ENCODE results near the gene TMEM269. TPM values are rescaled to one million over a fixed set of nuclear protein-coding genes. Genes with fewer than 3 reads are reported as not detected.

TMEM269 gene
- total RNA-seq, 1 experiment from 2014 or later: 1.7 TPM

- H3K27ac ChIP-seq (ENCODE audit: low read depth, low read length, poor library complexity, severe bottlenecking): no peak overlapping the region
- ChIA-PET POLR2A (ENCODE audit: low non-redundant PET) (no interaction called here), CTCF (no interaction called here)
- BruUV-seq (replicated peaks): no TSS peak
- H3K27me3 ChIP-seq (replicated peaks; ENCODE audit: insufficient read depth, low read depth, low read length, poor library complexity): no peaks in the 10 kb centered on the region
- peaks cover 8% of the 10 kb centered on the region for H3K36me3 ChIP-seq (ENCODE audit: insufficient read depth, low read length, poor library complexity, severe bottlenecking)
- TF ChIP-seq EZH2 (IDR thresholded peaks at IDR 0.05; ENCODE audit: borderline replicate concordance, low read depth, low read length, poor library complexity, severe bottlenecking) (no peak), CTCF (conservative IDR thresholded peaks at IDR 0.05; ENCODE audit: low read depth, low read length) (no peak)
- no peaks in the 10 kb centered on the region for H3K9me3 ChIP-seq (ENCODE audit: low read depth, low read length, poor library complexity, severe bottlenecking)
- DNase-seq (ENCODE audit: low spot score): no peak
- intact Hi-C loops (cut with micrococcal nuclease; ENCODE audit: unreplicated experiment): no loop called here
- H3K4me3 ChIP-seq (ENCODE audit: low read depth, low read length, poor library complexity, severe bottlenecking): no peak overlapping the region
- H3K4me1 ChIP-seq (ENCODE audit: insufficient read depth, low read length, poor library complexity, severe bottlenecking): no peaks in the 10 kb centered on the region
These were observed 1.3 kb downstream of the TMEM269 start for GRCh38 chr1:42786097-42786496.

- Histone ChIP-seq H3K27ac (ENCODE audit: low read depth, low read length, poor library complexity, severe bottlenecking) (no peak overlapping the region), H3K4me3 (ENCODE audit: low read depth, low read length, poor library complexity, severe bottlenecking) (no peak overlapping the region), H3K9me3 (ENCODE audit: low read depth, low read length, poor library complexity, severe bottlenecking) (no peaks in the 10 kb centered on the region), H3K4me1 (ENCODE audit: insufficient read depth, low read length, poor library complexity, severe bottlenecking) (no peaks in the 10 kb centered on the region), H3K27me3 (replicated peaks; ENCODE audit: insufficient read depth, low read depth, low read length, poor library complexity) (no peaks in the 10 kb centered on the region), H3K36me3 (ENCODE audit: insufficient read depth, low read length, poor library complexity, severe bottlenecking) (peaks cover under 1% of the 10 kb centered on the region)
- TF ChIP-seq EZH2 (IDR thresholded peaks at IDR 0.05; ENCODE audit: borderline replicate concordance, low read depth, low read length, poor library complexity, severe bottlenecking): no peak
- no peak for TF ChIP-seq CTCF (conservative IDR thresholded peaks at IDR 0.05; ENCODE audit: low read depth, low read length)
- intact Hi-C loops (cut with micrococcal nuclease; ENCODE audit: unreplicated experiment): no loop called here
- ChIA-PET CTCF (no interaction called here), POLR2A (ENCODE audit: low non-redundant PET) (no interaction called here)
- no TSS peak for BruUV-seq (replicated peaks)
- no peak for DNase-seq (ENCODE audit: low spot score)
These were observed 3.2 kb downstream of the TMEM269 start for GRCh38 chr1:42788021-42788420.

- H3K36me3 ChIP-seq (ENCODE audit: insufficient read depth, low read length, poor library complexity, severe bottlenecking): no peaks in the 10 kb centered on the region
- H3K27ac ChIP-seq (ENCODE audit: low read depth, low read length, poor library complexity, severe bottlenecking): no peak overlapping the region
- TF ChIP-seq CTCF (conservative IDR thresholded peaks at IDR 0.05; ENCODE audit: low read depth, low read length) (no peak), EZH2 (IDR thresholded peaks at IDR 0.05; ENCODE audit: borderline replicate concordance, low read depth, low read length, poor library complexity, severe bottlenecking) (no peak)
- H3K27me3 ChIP-seq (replicated peaks; ENCODE audit: insufficient read depth, low read depth, low read length, poor library complexity): no peaks in the 10 kb centered on the region
- no peak overlapping the region for H3K4me3 ChIP-seq (ENCODE audit: low read depth, low read length, poor library complexity, severe bottlenecking)
- ChIA-PET CTCF (interaction anchor here (0.8 kb wide), 1 partner anchor 14 kb away, joined by 3 read pairs; no protein-coding TSS in a partner anchor), POLR2A (ENCODE audit: low non-redundant PET) (no interaction called here)
- intact Hi-C loops (cut with micrococcal nuclease; ENCODE audit: unreplicated experiment): no loop called here
- DNase-seq (ENCODE audit: low spot score): no peak
- BruUV-seq (replicated peaks): no TSS peak
- H3K4me1 ChIP-seq (ENCODE audit: insufficient read depth, low read length, poor library complexity, severe bottlenecking): no peaks in the 10 kb centered on the region
- H3K9me3 ChIP-seq (ENCODE audit: low read depth, low read length, poor library complexity, severe bottlenecking): no peaks in the 10 kb centered on the region
These were observed 9.0 kb downstream of the TMEM269 start for GRCh38 chr1:42793824-42794223.

All from A673 (cell line).